ENCODE data around the gene IGF2.

Gene IGF2

DNA sequence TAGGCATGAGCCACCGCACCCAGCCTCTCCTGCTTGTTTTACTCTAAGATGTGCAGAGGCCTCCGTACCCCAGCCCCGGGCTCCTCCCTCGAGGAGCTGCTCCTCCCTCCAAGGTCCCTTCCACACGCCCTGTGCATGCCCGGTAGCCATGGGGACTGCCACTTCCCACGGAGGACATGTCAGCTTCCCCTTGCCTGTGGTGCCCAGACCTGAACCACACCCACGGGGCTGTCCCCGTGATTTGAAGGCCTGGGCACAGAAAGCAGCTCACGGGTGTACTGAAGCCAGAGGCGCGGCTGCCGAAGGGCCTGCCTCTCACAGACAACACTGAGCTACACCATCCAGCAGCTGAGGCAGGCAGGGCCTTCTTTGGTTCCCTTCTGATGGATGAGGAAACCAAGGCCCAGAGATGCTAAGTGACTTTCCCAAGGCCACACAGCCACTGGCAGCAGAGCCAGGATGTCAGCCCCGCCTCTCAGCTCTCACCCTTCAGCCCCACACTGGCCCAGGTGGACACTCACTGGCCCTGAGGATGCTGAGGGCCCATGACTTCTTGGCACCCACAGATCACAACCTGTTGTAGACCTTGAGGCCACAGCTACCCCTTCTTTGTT, 14.5 kb upstream of the IGF2 start:
- DNase-seq (ENCODE audit: low spot score): no peak

DNA sequence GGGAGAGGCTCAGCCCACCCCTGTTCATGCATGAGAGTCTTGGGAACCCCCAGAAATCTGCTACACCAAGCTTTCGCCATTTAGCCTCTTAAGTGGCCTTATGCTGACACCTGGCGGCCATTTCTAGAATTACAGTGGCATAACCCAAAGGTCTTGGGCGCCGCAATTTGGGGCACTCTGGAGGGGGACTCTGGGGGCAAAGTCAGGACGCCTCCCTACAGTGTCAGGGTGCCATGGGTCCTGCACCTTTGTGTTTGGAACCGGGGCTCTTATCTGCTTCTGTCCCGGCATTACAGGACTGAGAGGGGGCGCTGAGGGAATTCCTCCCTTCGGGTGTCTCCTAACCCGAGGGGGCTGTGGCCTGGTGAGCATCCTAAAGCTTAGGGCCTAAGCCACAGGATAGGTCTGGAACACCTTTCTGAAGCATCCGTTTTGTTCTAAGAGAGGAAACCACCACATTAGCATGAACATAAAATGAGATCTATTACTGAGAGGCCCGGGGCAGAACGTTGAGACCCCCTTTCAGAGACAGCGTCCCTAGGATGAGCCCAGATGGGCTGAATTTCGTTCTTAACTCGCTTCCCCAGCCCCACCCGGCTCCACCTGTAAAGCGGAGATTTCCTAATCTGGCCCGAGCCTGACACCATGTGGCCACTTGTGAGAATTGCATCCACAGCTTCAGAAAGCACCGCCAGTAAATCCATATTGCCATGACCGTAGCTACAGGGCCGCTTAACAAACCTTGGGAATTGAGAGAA, 12.5 kb upstream of the IGF2 start:
- peak; percentile 87 for DNase-seq (ENCODE audit: low spot score)

DNA sequence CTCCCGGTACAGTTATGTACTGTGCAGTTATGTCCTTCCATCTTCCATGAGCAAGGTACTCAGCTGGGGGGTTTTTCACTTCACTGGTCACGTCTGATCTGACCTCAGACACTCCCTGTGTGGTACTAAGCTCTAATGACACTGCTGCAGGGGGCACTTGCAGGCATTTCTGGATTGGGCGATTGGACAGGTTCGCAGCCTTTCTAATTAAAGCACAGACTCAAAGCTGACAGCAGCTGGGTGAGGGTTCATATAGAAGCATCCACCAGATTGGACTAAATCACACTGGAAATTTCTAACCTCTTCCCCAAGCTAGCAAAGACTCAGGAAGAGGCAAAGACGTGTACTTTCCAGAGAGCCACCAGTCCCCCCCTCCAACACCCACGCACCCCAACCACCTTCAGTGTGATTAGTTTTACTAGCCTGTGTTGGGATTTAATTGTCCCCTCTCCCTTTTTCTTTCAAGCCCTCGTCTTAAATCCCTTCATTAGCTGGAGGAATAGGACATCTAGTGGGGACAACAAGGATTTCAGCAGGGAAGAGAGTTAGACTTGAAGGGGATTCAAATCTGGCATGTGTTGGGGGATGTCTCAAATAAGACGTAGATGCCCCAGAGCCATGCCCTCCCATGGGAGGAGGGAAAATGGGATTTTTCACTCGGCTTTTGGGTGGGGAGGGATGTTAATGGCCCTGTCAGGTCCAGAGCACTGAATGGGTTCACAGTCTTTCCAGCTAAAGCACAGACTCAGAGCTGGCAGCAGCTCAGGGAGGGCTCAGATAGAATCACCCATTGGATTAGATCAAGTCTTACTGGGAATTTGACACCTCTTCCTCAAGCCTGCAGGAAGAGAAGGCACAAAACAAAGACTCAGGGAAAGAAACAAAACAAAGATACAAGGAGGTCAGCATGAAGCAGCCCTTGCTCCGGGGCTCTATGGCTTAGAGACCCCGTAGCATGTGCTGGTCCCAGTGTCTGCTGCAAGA, 11.0 kb upstream of the IGF2 start:
- no peak for DNase-seq (ENCODE audit: low spot score)

DNA sequence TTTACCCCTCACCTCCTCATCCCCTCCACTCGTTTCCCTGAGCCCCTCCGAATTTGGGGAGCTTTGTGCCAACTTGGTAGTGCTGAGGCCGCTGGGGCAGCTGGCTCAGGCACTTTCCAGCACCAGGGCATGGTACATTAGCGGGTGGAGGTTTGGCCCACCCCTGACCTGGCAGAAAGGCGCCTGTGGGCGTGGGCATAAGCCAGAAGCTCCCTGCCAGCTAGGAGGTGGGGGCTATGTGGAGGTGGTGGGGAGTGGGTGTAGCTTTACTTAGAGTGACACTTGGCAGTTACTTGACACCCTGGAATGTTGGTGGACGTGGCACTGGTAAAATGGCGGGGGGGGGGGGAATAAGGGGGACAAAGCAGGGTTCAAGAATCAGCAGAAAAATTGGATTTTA, 10.3 kb upstream of the IGF2 start:
- no peak for DNase-seq (ENCODE audit: low spot score)

DNA sequence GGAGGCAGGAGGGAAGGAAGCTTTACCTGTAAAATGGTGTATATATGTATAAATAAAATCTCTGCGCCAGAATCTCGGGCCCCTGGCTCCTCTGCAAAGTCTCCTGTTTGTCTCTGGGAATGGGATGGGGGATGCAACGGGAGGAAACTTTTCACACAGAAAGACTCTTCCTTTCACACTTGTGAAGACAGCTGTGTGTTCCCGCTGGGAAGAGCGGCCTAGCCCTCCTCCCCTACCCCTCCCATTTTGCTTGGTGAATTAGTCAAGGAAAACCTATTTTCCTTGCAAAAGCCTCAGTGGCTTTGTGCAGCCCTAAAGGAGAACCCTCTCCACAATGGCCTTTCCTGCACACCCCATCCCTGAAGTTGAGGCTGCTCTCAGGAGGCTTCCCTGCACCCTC, 9.4 kb upstream of the IGF2 start:
- DNase-seq (ENCODE audit: low spot score): no peak

DNA sequence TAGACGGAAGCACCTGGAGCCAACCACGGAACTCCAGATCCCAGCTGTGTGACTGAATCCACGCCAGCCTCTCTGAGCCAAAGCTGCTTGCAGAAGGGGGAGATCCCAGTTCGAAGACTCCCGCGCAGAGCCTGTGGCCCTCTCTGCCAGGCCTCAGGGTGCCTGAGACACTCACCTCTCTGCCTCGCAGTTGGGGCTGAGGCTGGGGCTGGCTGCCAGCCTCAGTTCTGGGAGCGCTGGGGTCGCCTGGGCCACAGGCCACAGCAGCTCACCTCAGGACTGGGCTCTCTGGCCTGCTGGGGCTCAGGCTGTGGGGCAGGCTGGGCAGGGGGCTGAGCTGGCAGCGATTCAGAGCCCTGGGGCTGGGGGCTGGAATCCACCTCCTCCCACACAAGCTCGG, 8.2 kb upstream of the IGF2 start:
- no peak for DNase-seq (ENCODE audit: low spot score)

DNA sequence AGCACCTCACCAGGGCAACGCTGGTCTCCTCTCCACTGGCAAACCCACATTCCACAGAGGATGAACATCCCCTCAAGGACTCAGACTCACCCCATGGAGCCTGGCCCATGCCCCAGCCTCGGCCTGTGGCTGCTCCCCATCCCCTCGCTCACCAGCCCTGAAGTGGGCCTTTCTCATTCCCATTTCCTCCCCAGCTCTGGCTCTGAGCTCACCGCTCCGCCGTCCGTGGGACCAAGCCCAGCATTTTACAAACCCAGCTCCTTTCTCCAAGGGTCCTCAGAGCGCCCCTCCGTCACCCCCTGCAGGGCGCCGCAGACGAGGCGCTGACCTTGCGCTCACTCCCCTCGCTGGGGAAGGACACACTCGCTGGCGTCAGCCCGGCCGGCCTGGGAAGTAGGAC, 6.9 kb upstream of the IGF2 start:
- no peak for DNase-seq (ENCODE audit: low spot score)

DNA sequence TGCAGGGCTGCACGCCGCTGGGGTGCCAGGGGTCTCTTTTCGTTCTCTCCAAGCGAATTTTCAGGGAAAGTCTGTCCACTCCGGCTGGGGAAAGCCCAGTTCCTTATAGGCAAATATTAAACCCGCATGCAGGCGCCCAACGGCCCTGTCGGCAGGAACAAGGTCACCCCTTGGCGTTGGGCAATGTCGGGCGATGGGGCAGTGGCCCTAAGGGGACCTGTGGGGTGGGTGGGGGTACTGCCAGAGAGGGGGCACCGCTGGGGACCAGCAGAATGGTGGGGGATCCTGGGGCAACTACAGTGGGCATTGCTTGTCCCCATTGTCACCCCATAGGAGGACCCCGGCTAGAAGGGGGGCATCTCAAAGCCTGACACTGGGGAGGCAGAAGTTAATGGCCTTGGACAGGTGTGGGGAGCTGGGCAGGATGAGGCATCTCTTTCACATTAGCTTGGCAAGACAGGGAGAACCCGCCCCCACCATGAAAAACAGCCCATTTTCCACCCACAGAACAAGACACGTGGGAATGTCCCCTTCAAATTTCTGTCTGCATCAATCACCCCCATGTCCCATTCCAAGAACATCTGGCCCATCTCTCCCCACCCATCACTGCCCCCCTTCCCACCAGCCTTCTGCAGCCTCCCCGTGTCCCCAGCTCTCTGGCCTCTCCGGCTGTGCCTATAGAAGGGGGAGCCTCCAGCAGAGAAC, 5.5 kb upstream of the IGF2 start:
- no peak for DNase-seq (ENCODE audit: low spot score)

DNA sequence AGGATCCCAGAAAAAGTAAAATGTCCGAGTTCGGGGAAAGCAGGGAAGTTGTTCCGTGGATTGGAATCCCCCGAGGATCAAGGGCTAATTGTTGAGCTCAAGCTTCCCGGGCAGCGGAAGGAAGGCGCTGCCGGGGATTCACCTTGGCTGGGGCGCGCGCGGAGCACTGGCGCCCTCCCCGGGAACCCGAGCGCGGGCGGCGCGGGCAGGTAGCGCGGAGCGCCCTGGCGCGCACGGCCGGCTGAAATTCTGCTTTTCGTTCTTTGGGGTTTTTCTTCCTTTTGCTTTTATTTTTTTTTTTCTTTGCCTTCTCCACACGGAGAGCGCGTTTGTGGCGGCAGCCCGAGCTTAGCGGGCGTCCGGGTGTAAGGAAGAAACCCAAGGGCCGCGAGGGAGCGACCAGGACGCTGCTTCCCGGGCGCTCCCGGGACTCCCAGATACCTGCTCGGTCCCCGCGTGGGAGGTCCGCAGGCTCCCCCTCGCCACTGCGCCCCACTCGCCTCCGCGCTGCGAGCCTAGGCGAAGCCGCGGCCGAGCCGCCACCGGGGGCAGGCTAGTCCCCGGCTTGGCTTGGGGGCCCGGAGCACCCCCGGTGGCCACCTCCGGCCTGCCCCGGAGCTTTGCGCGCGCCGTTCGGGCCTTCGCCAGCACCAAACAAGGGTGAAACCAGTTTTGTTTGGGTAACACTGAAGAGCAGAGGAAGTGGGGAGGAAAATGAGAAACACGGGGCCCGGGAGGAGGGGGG, 4.8 kb upstream of the IGF2 start:
- no peak for DNase-seq (ENCODE audit: low spot score)

DNA sequence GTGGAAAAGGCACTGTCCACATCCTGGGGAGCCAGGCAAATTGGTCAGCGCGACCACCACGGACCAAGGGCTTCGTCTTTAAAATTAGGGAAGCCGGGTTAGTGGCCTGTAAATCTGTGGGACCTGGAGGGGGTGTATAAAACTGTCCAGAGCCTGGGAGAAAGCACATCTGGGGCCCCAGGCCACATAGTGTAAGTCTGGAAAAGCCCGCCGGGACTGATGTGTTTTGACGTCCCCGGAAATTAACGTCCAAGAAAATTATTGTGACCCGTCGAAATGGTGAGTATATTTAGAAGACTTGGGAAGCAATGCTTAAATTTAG, 4.2 kb upstream of the IGF2 start:
- no peak for DNase-seq (ENCODE audit: low spot score)

DNA sequence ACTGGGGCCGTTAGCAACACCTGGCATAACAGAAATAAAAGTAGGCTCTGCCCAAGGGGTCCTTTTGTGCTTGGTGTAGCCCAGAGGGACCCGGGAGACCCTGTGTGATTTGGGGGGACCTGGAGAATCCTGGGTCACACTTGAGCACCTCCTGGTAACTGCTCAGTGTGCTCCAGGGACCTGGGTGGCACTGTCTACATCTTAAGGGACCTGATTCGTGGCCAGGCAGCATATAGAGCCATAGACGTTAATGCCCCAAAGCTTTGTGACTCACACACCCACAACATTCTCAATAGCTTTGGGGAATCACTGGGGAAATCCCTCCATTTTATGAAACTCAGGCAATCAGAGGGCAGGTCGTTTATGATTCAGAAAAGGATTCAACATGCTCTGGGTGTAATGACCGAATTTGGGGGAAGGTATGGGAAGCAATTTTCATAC, 3.6 kb upstream of the IGF2 start:
- no peak for DNase-seq (ENCODE audit: low spot score)

DNA sequence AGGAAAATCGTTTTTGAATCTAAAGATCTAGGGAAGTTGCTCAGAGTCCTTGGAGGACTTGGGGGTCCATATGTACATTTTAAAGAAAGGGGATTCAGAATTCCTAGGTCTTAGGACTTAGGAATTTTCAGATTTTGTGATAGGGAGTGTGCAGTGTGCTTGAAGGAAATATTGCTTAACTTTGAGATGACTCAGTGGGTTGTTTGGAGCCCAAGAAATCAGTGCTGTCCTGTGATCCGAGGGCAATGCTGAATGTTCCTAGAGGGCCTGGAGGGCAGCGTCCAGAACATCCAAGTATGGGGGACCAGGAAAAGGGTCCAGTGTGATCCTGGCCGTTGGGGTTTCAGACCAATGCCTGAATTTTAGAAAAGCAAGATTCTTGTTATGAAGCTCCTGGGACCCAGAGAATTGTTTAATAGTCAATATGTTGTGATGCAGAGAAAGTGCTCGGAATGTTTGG, 3.1 kb upstream of the IGF2 start:
- DNase-seq (ENCODE audit: low spot score): peak; percentile 65

DNA sequence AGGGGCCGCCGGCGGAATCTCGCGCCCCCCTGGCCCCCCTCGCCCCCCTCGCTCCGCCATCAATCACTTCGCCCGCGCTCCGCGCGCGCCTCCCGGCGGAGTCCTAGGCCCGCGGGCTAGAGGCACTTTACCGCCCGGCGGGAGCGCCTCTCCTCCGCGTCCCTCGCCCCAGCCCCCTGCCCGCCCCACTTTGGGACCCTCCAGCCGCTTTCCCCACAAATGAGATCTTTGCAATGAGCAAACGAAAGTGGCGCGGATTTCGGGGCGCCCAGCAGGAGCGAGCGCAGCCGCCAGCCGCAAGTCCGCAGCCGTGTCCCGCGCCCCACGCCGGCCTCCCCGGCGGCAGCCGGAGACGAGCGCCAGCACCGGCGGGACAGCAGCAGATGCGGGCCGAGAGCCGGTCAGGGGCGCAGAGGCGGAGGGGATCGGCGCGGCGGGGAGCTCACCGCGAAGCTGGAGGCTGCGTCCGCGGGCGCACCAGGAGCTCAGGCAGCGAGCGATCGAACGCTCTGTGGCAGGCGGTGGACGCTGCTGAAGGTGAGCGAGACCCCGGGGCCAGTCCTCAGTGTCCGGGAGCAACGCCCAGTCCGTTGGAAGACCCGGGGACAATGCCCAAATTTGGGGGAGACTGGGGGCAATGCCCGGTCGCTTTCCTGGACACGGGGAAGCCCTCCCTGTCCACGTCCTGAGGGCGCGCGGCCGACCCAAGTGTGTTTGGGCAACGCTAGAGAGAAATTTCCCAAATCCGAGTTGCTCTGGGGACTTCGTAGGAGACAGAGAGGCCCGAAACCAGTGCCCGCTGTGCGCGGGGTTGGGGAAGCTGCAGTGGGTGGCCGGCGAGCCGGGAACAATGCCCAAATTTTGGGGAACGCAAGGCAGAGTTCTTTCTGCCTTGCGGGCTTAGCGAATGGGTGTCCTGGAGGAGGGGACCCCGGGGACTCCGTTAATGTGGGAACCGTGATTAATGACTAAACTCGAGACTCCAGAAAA, 1.5 kb upstream of the IGF2 start:
- no peak for DNase-seq (ENCODE audit: low spot score)

DNA sequence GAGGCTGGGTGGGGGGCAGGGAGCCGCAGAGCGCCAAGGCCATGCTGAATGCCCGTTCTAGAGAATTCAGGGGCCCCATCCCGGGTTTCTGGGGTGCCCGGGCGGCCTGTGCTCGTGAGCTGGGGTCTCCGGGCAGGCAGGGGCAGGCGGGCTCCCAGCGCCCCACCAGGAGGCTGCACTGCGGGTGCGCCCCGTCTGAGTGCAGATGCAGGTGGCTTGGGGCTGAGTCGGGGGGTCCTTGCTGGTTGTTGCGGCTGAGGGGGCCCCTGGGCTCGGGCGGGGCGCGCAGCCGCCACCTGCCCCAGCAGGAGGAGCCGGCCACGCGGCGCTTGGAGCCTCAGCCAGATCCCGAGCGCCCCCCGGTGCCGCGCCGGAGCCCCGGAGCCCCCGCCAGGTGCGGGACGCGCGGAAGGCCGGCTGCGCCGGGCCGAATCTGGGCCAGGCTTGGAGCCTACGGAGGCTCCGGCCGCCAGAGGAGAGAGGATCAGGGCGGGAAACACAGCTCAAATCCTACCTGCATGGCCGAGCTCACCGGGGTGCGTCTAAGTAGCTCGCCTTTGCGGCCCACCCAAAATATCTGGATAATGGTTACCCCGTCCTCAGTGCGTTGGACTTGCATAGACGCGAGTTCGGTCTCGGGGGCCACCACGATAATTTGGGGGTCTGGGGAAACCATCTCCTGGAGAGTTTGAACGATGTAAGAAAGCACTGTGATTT, 590 bp upstream of the IGF2 start:
- DNase-seq (ENCODE audit: low spot score): no peak

DNA sequence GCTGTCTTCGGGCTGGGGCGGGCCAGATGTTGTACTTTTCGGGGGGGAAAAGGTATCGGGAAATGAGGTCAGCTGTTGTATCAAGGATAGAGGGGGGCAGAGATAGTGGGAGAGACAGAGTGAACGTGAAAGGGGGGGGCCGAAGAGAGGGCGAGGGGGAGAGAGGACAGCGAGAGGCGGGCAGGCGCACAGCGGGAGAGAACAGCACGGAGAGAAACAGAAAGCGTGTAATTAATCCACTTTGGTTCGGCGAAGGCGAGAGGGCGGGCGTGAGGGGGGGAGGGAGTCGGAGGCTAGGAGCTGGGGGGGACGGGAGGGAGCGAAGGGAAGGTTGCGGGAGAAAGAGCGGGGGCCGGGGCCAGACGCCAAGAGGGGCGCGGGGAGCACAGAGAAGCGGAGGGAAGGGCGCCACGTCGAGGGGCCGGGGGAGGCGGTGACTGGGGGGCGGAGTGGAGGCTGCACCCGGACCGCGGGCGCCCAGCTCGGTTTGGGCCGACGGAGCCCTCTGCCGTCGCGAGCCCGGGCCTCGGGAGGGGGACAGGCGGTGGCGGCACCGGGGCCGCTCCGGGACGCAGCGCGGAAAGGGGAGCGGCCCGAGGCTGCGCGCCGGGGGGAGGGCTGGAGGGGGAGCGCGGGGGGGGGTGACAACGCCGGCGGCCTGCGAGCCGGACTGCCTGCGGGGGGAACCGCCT, 612 bp downstream of the IGF2 start:
- no peak for DNase-seq (ENCODE audit: low spot score)

DNA sequence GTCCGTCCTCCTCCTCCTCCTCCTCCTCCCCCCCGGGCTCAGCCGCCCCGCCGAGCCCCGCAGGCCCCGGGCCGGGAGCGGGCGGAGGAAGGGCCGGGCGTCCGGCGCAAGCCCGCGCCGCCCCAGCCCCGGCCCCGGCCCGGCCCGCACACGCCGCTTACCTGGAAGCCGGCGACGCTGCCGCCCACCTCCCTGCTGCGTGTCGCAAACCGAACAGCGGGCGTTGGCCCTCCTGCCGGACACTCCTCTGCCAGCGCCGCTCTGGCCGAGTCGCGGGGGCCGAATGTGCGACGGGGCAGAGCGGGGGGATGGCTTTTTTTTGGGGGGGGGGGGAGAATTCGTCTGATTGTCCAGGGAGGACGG, 1.1 kb downstream of the IGF2 start:
- DNase-seq (ENCODE audit: low spot score): no peak

DNA sequence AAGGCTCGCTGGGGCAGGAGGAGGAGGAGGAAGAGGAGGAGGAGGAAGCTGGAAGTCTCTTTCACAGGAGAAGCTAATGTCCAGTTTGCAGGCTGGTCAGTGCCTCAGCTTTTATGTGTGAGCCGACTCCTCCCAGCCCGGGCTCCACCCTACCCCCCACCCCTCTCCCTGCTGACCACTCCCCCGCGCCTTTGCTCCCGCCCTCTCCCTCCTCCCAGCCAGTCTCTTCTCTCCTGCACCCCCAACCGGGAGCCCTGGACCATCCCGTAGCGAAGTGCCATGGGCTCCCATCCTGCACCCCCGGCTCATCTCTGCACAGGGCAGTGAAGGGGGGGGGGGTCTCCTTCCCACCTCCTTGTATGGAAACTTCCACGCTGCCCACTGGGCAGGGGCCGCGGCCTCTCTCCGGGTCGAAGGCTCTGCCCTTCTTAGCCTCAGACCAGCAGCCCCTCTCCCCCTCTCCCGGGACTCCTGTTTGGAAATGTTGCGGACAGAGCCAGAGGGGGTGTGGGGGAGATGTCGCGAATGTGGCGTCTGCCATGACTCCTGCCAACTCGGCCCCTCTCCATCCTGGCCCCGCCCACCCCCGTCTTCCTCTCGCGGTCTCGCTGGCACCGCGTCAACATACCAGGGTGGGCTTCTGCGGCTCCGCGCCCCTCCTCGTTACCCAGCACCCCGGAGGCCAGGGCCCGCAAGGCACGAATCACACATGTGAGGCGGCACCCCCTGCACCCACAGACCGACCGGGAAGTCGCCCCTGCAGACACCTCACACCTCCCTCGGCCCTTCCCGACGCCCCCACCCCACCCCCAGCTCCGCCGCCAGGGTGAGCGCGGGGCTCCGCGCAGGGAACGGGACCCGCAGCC, 1.8 kb downstream of the IGF2 start:
- peak; percentile 77 for DNase-seq (ENCODE audit: low spot score)

DNA sequence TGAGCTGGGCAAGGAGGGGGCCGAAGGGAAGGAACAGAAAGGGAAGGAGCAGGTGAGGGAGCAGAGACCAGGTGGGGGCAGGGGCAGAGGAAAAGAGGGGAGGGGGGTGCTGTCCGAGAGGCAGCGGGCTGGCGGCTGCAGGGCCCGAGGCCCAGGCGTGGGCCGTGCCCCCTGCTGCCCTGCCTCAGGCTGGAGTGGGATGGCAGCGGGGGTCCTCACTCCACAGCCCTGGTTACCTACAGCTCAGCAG, 2.3 kb downstream of the IGF2 start:
- no peak for DNase-seq (ENCODE audit: low spot score)

Measured in GM03348 (cell line).